ENCODE data around the gene PTRH1.
A peak's percentile ranks its signal among the peaks of the same experiment; 100 is the strongest.

PTRH1 gene

DNA sequence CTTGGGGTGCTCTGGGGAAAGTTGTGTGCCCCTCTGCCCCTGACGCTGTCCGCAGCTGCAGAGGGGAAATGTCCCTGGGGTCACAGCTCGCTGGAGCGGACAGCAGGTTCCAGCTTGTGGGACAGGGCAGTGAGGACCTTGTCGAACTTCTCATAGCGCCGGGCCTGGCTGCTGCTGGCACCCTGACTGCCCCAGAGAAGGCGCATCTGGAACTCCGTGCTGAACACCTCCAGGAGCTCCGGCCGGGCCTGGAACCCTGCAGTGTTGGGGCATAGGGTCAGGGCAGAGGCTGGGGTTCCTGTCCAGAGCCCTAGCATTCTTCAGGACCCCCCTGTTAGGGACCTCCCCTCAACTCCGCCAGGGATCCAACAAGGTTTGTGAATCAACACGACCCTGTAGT, 23.2 kb upstream of the PTRH1 start:
- TF ChIP-seq, protein P1, sequence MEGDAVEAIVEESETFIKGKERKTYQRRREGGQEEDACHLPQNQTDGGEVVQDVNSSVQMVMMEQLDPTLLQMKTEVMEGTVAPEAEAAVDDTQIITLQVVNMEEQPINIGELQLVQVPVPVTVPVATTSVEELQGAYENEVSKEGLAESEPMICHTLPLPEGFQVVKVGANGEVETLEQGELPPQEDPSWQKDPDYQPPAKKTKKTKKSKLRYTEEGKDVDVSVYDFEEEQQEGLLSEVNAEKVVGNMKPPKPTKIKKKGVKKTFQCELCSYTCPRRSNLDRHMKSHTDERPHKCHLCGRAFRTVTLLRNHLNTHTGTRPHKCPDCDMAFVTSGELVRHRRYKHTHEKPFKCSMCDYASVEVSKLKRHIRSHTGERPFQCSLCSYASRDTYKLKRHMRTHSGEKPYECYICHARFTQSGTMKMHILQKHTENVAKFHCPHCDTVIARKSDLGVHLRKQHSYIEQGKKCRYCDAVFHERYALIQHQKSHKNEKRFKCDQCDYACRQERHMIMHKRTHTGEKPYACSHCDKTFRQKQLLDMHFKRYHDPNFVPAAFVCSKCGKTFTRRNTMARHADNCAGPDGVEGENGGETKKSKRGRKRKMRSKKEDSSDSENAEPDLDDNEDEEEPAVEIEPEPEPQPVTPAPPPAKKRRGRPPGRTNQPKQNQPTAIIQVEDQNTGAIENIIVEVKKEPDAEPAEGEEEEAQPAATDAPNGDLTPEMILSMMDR (IDR thresholded peaks at IDR 0.05; ENCODE audit: low read depth, low read length): no peak
- no peak overlapping the region for H3K4me3 ChIP-seq (ENCODE audit: low read depth, low read length)

DNA sequence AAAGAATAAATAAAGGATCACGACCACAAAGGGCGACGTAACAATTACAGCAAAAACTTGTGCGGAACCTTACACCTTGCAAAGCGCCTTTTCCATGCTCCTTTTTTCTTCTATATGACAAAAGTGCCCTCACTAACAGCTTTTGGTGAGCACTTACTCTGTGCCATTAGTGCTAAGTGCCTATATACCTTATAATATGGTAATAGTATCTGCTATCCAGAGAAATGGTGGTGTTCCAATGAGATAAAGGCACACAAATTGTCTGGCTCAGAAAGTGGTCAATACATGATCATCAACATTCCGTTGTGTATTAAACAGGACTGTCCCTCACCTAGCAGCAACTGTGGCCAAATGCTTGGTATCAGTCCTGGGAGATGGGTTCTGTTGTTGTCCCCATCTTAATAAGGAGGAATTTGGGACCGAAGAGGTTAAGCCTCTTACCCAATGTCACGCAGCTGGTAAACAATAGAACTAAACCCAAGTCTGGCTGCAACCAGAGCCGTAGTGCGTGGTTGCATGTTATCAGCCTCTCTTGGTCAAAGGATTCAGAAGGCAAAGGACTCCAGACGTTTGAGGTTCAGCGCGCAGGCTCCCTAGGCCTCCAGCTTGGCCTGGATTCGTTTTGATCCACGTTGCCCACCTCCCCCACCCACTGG, 20.2 kb upstream of the PTRH1 start:
- no peak overlapping the region for H3K4me3 ChIP-seq (ENCODE audit: low read depth, low read length)
- TF ChIP-seq, protein P1 (IDR thresholded peaks at IDR 0.05; ENCODE audit: low read depth, low read length): no peak

DNA sequence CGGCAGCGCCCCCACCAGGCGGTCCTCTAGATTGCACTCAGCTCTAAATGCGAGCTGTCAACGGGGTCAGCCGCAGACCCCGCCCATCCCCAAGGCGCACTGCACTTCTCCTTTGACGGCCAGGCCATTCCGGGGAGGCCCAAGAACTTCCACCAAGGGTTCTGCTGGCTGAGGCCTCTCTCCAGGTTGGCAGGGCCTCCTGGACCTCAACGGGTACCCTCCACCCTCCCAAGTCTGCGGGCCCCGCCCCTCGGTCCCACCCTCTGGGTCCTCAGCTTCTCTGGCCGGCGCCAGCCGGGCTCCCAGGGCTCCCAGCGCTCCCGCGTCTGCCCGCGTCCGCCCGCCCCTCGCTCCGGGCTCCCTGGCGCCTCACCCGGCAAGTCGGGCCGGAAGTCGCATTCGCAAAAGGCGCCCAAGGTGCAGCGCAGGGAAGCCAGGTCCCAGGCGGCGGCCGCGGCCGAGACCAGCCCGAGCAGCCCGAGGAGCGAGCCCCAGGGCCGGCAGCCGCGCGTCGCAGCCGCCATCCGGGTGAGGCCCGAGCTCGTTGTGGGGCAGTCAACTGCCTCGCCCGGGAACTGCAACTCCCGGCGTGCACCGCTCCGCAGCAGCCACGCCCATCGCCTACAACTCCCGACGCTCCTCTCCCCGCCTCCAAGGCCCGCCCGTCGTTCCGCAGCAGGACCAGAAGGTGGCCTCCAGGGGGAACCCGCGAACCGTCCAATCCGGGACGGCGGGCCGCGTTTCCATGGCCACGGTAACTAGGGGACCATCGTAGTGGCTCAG, 19.5 kb upstream of the PTRH1 start, which contains the start of gene TOR2A:
TSS of gene TOR2A (minus strand) at position 548 of the 783 bp plus-strand sequence. CDS start at position 524, 24 bp downstream.
- TF ChIP-seq, protein P1 (IDR thresholded peaks at IDR 0.05; ENCODE audit: low read depth, low read length): peak; percentile 91
- peak within 1 kb of the TSS; percentile 63 for H3K4me3 ChIP-seq (ENCODE audit: low read depth, low read length)

DNA sequence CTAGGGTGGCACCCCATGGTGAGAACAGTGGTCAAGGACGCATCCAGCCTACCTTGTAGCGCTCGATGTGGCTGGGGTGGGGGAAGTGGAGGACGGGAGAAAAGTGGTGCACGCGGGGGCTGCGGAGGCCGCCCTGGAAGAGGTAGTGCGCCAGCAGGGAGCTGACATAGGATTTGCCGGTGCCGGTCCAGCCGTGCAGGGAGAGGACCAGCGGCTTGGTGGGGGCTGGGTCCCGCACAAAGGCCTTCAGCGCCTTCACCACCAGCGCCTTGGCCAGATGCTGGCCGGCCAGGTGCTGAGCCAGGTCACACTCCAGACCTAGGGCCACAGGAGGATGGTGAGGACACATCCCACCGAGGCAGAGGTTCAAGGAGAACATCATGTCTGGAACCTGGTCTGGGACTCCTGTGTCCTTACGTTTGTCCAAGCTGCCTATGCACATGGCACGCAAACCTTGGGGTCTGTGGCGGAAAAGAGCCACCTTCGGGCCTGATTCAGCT, 18.8 kb upstream of the PTRH1 start:
- H3K4me3 ChIP-seq (ENCODE audit: low read depth, low read length): peak overlapping the region; percentile 63
- TF ChIP-seq, protein P1 (IDR thresholded peaks at IDR 0.05; ENCODE audit: low read depth, low read length): no peak; the same call in 1 of the 2 replicates

DNA sequence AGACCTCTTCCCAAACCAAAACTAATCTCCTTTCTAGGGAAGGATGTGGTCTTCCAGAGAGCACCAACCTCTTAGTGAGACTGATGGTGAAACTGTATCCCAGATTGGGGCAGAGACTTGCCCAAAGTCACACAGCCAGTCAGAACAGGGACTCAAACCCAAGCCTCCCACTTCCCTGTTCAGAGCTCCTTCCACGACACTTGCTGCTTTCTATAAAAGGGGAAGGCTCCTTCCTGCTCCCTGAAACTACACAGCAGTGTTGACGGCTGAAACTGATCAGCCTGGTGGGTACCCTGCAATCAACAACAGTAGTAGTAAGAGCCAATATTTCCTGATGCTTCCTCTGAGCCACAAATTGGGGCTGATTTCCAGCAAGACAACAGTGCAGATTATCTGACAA, 18.2 kb upstream of the PTRH1 start:
- no peak overlapping the region for H3K4me3 ChIP-seq (ENCODE audit: low read depth, low read length)

DNA sequence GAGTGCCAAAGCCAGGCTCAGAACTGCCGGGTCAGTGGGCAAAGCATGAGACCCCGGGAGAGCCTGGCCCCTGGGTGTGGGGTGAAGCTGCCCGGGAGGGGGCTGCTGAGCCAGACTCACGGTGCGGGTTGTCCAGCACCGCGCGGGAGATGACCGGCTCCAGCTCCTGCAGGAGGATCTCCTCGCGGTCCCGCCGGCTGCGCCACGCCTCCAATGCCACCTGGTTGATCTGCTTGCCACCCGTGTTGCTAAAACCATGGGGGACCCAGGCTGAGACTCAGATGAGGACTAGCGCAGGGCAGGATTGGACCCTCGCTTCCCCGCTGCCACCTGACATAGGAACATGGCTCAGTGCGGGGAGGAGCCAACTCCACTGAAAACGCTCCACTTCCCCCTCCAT, 17.0 kb upstream of the PTRH1 start:
- no peak overlapping the region for H3K4me3 ChIP-seq (ENCODE audit: low read depth, low read length)

More for the DNA sequence above, 18.2 kb upstream of the PTRH1 start:
- TF ChIP-seq, protein P1 (IDR thresholded peaks at IDR 0.05; ENCODE audit: low read depth, low read length): no peak

More for the DNA sequence above, 17.0 kb upstream of the PTRH1 start:
- TF ChIP-seq, protein P1 (IDR thresholded peaks at IDR 0.05; ENCODE audit: low read depth, low read length): no peak
